A549 (cell line): ENCODE data around the gene SH3D21. TPM values are rescaled to one million over a fixed set of nuclear protein-coding genes. Genes with fewer than 3 reads are reported as not detected.

Experiments used
- ATAC-seq, 2 experiments: fragments of 200-7000 bp in 1 of 2; fragments of >200 bp in 1 of 2; cut with Nextera tagmentation in 1 of 2; cut with Tn5 transposase in 1 of 2; 3 replicates each; pipeline versions ENCODE4 v1.8.0 to v1.9.1; 2018 to 2020; ENCODE audit warnings: mild to moderate bottlenecking in 1 of 2, moderate library complexity in 1 of 2
- CTCF ChIA-PET: fragments of 300-600 bp; sonication (Branson Sonifier 250); formaldehyde crosslinking; extraction: SDS; loops from one replicate; lab custom pipeline; 2021; ENCODE audit warnings: antibody characterized with exemption, inconsistent platforms; lab: Yijun Ruan, JAX
- POLR2A ChIA-PET: fragments of 350-600 bp; formaldehyde crosslinking; extraction: SDS; loops from one replicate; lab custom pipeline; 2021; ENCODE audit warnings: antibody characterized with exemption, inconsistent platforms; lab: Yijun Ruan, JAX
- DNase-seq, 2 experiments: peaks; one replicate each; pipeline versions ENCODE4 v3.0.0 to v3.0.0-alpha.2; 2011 to 2016; ENCODE audit warnings: low read depth in 1 of 2, low spot score in 1 of 2
- FAIRE-seq: peaks from 2 replicates; lab custom pipeline; 2011; peaks lifted over from hg19 to GRCh38; lab: Jason Lieb, UNC
- H3K27ac ChIP-seq, 2 experiments: fragments of >200 bp; sonication (Bioruptor Twin); formaldehyde crosslinking; 3 replicates each; pipeline ENCODE4 v1.5.1; 2016 to 2017
- H3K4me1 ChIP-seq: fragments of >200 bp; sonication (Bioruptor Twin); formaldehyde crosslinking; 3 replicates; pipeline ENCODE4 v1.6.1; 2016
- H3K4me2 ChIP-seq: fragments of >200 bp; sonication (Bioruptor Twin); formaldehyde crosslinking; 3 replicates; pipeline ENCODE4 v1.6.1; 2016
- H3K4me3 ChIP-seq: fragments of >200 bp; sonication (Bioruptor Twin); formaldehyde crosslinking; 3 replicates; pipeline ENCODE4 v1.5.1; 2016
- H3K9me3 ChIP-seq: fragments of >200 bp; sonication (Bioruptor Twin); formaldehyde crosslinking; 3 replicates; pipeline ENCODE4 v1.6.1; 2016
- CBX2 ChIP-seq: fragments of 200-600 bp; sonication (generic); IDR thresholded peaks from 2 replicates; pipeline ENCODE4 v1.6.1; 2016; ENCODE audit warnings: low read depth, mild to moderate bottlenecking, borderline replicate concordance
- CHD2 ChIP-seq: fragments of 150-350 bp; IDR thresholded peaks from 2 replicates; pipeline ENCODE4 v1.6.1; 2014; ENCODE audit warnings: low read length; ENCODE audit not compliant: partially characterized antibody
- CHD4 ChIP-seq: fragments of 200-600 bp; sonication (generic); IDR thresholded peaks from 2 replicates; pipeline ENCODE4 v1.6.1; 2016; ENCODE audit warnings: antibody characterized with exemption, mild to moderate bottlenecking, borderline replicate concordance
- CTCF ChIP-seq: fragments of >200 bp; sonication (Bioruptor Twin); formaldehyde crosslinking; IDR thresholded peaks from 3 replicates; pipeline ENCODE4 v1.5.1; 2016
- EHMT2 ChIP-seq: fragments of 200-600 bp; sonication (generic); IDR thresholded peaks from 2 replicates; pipeline ENCODE4 v1.6.1; 2016; ENCODE audit warnings: antibody characterized with exemption, low read depth, mild to moderate bottlenecking, moderate library complexity
- FOSB ChIP-seq: fragments of 250-450 bp; sonication (Bioruptor Pico); IDR thresholded peaks from 2 replicates; pipeline ENCODE4 v1.5.0; 2020; ENCODE audit warnings: mild to moderate bottlenecking, moderate library complexity
- FOSL2 ChIP-seq, 2 experiments: fragments of 450-650 bp in 1 of 2; fragments of >200 bp in 1 of 2; sonication (Bioruptor Twin) in 1 of 2; formaldehyde crosslinking; IDR thresholded peaks; 2 replicates each; pipeline versions ENCODE4 v1.5.0 to v1.6.1; 2016 to 2020; ENCODE audit warnings: mild to moderate bottlenecking in 1 of 2, moderate library complexity in 1 of 2
- FOXS1 ChIP-seq: fragments of 250-450 bp; sonication (Bioruptor Pico); IDR thresholded peaks from 2 replicates; pipeline ENCODE4 v1.5.0; 2020; ENCODE audit warnings: mild to moderate bottlenecking, moderate library complexity
- GATA3 ChIP-seq: IDR thresholded peaks from 2 replicates; pipeline ENCODE4 v1.6.1; 2012; ENCODE audit warnings: borderline replicate concordance
- HOXB5 ChIP-seq: fragments of 250-450 bp; sonication (Bioruptor Pico); IDR thresholded peaks from 2 replicates; pipeline ENCODE4 v1.5.0; 2020; ENCODE audit warnings: mild to moderate bottlenecking, moderate library complexity
- KDM5A ChIP-seq: fragments of 200-600 bp; sonication (generic); IDR thresholded peaks from 2 replicates; pipeline ENCODE4 v1.6.1; 2016; ENCODE audit warnings: antibody characterized with exemption, mild to moderate bottlenecking
- NR3C1 ChIP-seq: fragments of >200 bp; sonication (Bioruptor Twin); formaldehyde crosslinking; IDR thresholded peaks from 3 replicates; pipeline ENCODE4 v1.6.1; 2017
- RAD21 ChIP-seq, 2 experiments: fragments of >200 bp in 1 of 2; sonication (Bioruptor Twin) in 1 of 2; formaldehyde crosslinking in 1 of 2; IDR thresholded peaks in 1 of 2; conservative IDR thresholded peaks in 1 of 2; 2 replicates in 1 of 2; 3 replicates in 1 of 2; pipeline ENCODE4 v1.6.1; 2012 to 2018; ENCODE audit warnings: inconsistent platforms in 1 of 2
- RARB ChIP-seq: fragments of 250-450 bp; sonication (Bioruptor Pico); IDR thresholded peaks from 2 replicates; pipeline ENCODE4 v1.8.0; 2021; ENCODE audit warnings: mild to moderate bottlenecking, moderate library complexity
- RCOR1 ChIP-seq: fragments of 150-350 bp; IDR thresholded peaks from 2 replicates; pipeline ENCODE4 v1.6.1; 2014; ENCODE audit warnings: antibody characterized with exemption, low read length, low read depth
- RFX5 ChIP-seq: fragments of 450-650 bp; IDR thresholded peaks from 2 replicates; pipeline ENCODE4 v1.7.1; 2014; ENCODE audit warnings: antibody characterized with exemption, mild to moderate bottlenecking, moderate library complexity
- SMC3 ChIP-seq: fragments of >200 bp; sonication (Bioruptor Twin); formaldehyde crosslinking; IDR thresholded peaks from 3 replicates; pipeline ENCODE4 v1.6.1; 2018; ENCODE audit warnings: inconsistent platforms
- TFCP2L1 ChIP-seq: fragments of 250-450 bp; sonication (Bioruptor Pico); IDR thresholded peaks from 2 replicates; pipeline ENCODE4 v1.5.0; 2021; ENCODE audit warnings: mild to moderate bottlenecking
- USF2 ChIP-seq: fragments of 450-650 bp; IDR thresholded peaks from 2 replicates; pipeline ENCODE4 v1.6.1; 2014; ENCODE audit warnings: antibody characterized with exemption
- ZFP36 ChIP-seq: fragments of 450-650 bp; IDR thresholded peaks from 2 replicates; pipeline ENCODE4 v1.6.1; 2014; ENCODE audit warnings: borderline replicate concordance; ENCODE audit not compliant: partially characterized antibody
- WGBS: methylation state at CpG from one replicate; pipeline ENCODE4 v1.1.6; 2017; ENCODE audit errors: missing lambda C conversion rate; 5-methylcytosine and 5-hydroxymethylcytosine counted together
- polyA plus RNA-seq, 4 experiments: library from polyadenylated mRNA; depleted of rRNA in 3 of 4; stranded (reverse); fragments of >200 nt; fragmentation: RNase III in 1 of 4; extraction: RNeasy Plus Mini Kit Qiagen cat#74134 plus additional on column Dnase treatment in 1 of 4; gene quantifications; 2 replicates in 3 of 4; 3 replicates in 1 of 4; pipeline ENCODE4 v1.2.3, GENCODE V29; 2011 to 2017
- TF ChIP-seq, protein P1 (sequence below): IDR thresholded peaks from 2 replicates; pipeline ENCODE4 v1.6.1; 2012
- TF ChIP-seq, protein P2 (sequence below): fragments of >200 bp; sonication (Bioruptor Twin); formaldehyde crosslinking; IDR thresholded peaks from 2 replicates; pipeline ENCODE4 v1.6.1; 2016

SH3D21 gene
- polyA plus RNA-seq, 2 of the 4 experiments (the other 2 are of a cell fraction), result 0.41 to 1.1 TPM

GRCh38 chr1:36303650-36304360 is 2.4 kb upstream of the SH3D21 start:
- no peak for DNase-seq
- ChIA-PET CTCF (interaction anchor here (0.7 to 2.3 kb wide), 3 partner anchors 18 to 155 kb away, joined by 5 to 10 read pairs (median 7); partner anchors contain the start of gene TRAPPC3), POLR2A (interaction anchor here (0.6 kb wide), 1 partner anchor 161 kb away, joined by 8 read pairs; the partner anchor contains the start of gene MRPS15)
- H3K4me2 ChIP-seq, result no peak overlapping the region
- no peak for ATAC-seq
- no peak for FAIRE-seq
- TF ChIP-seq FOSL2 (IDR thresholded peaks at IDR 0.05) (no peak), FOSL2 (CRISPR knock-in tag; IDR thresholded peaks at IDR 0.05) (no peak), TFCP2L1 (CRISPR knock-in tag) (no peak), NR3C1 (no peak), CBX2 (no peak), CHD4 (no peak), SMC3 (no peak), FOSB (CRISPR knock-in tag) (no peak), CHD2 (no peak), RCOR1 (no peak), USF2 (no peak), GATA3 (no peak), FOXS1 (CRISPR knock-in tag) (no peak)
- TF ChIP-seq, protein P1, sequence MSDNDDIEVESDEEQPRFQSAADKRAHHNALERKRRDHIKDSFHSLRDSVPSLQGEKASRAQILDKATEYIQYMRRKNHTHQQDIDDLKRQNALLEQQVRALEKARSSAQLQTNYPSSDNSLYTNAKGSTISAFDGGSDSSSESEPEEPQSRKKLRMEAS, result no peak
- H3K27ac ChIP-seq, result no peak overlapping the region
- H3K9me3 ChIP-seq, result no peaks in the 10 kb centered on the region
- H3K4me1 ChIP-seq, result peaks cover 42% of the 10 kb centered on the region
- WGBS, result 90% methylated on average over 23 of the region's 23 CpGs
- H3K4me3 ChIP-seq, result no peak overlapping the region

DNA sequence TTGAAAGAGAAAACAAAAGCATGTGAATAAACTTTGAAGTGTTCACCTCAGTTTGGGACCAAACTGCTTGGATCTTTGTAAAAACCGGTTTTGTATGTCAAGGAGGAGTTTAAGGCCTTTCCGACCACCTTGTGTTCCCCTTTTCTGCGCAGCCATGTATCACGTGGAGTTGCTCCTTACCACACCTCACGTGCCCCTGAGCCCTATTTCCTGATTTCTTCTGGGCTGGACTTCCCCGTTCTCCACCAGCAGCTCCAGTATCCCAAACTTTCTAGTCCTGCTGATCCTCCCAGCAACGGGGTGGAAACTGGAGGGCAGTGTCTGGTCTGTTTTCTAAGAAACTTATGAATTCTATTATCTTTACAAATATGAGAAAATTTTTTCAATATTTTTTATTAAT is 1.6 kb upstream of the SH3D21 start:
- Histone ChIP-seq H3K4me2 (no peak overlapping the region), H3K4me1 (peaks cover 35% of the 10 kb centered on the region), H3K27ac (no peak overlapping the region), H3K4me3 (no peak overlapping the region), H3K9me3 (no peaks in the 10 kb centered on the region)
- ChIA-PET CTCF (interaction anchor here (0.6 to 2.3 kb wide), 4 partner anchors 19 to 298 kb away, joined by 3 to 10 read pairs (median 6); partner anchors contain the start of gene TRAPPC3), POLR2A (no interaction called here)
- DNase-seq, result no peak
- 86% methylated on average over 7 of the region's 7 CpGs for WGBS
- no peak for FAIRE-seq
- ATAC-seq, result no peak
- TF ChIP-seq CHD4 (no peak), CHD2 (no peak), RCOR1 (no peak), EHMT2 (no peak), KDM5A (no peak), USF2 (no peak), RARB (no peak), CBX2 (no peak), RAD21 (conservative IDR thresholded peaks at IDR 0.05 in 1 of 2, IDR thresholded peaks at IDR 0.05 in 1 of 2) (no peak), TFCP2L1 (CRISPR knock-in tag) (no peak), SMC3 (no peak), CTCF (no peak), HOXB5 (CRISPR knock-in tag) (no peak), ZFP36 (no peak), RFX5 (no peak), FOSB (CRISPR knock-in tag) (no peak)
- TF ChIP-seq, protein P2, sequence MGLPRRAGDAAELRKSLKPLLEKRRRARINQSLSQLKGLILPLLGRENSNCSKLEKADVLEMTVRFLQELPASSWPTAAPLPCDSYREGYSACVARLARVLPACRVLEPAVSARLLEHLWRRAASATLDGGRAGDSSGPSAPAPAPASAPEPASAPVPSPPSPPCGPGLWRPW, result no peak
